HG02840 (cell line): ENCODE data around the gene PCDH10.
"Not testable (repeated sequence)": the region's sequence is repeated elsewhere in the genome, so short reads cannot be mapped to it uniquely, and the experiment has no call there.

Experiments used
- ATAC-seq: cut with Tn5 transposase; IDR thresholded peaks from one replicate; pipeline ENCODE4 v1.9.1; 2021; ENCODE audit warnings: mild to moderate bottlenecking, moderate library complexity, moderate number of reproducible peaks; ENCODE audit not compliant: unreplicated experiment, low FRiP score

PCDH10 gene

GRCh38 chr4:133208694-133209285 lies 59.7 kb downstream of the PCDH10 start:
- no peak for ATAC-seq

- no peak for ATAC-seq
These were observed 84.8 kb downstream of the PCDH10 start for GRCh38 chr4:133233922-133234321.

DNA sequence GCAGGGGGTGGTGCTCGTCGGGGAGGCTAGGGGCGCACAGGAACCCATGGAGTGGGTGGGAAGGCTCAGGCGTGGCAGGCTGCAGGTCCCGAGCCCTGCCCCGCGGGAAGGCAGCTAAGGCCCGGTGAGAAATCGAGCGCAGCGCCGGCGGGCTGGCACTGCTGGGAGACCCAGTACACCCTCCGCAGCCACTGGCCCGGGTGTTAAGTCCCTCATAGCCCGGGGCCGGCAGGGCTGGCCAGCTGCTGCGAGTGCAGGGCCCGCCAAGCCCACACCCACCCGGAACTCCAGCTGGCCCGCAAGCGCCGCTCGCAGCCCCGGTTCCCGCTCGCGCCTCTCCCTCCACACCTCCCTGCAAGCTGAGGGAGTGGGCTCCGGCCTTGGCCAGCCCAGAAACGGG lies 91.4 kb downstream of the PCDH10 start:
- ATAC-seq = not testable (repeated sequence)
